DND-41 (cell line): ENCODE measurements around the gene PUS3.

Experiments used
- CTCF ChIP-seq: IDR thresholded peaks from 2 replicates; pipeline ENCODE4 v1.5.1; 2012; ENCODE audit warnings: borderline replicate concordance, low read length, moderate library complexity, mild to moderate bottlenecking; ENCODE audit not compliant: poor library complexity, severe bottlenecking; ENCODE audit errors: extremely low read depth
- EZH2 ChIP-seq: IDR thresholded peaks from 3 replicates; pipeline ENCODE4 v1.6.1; 2012; ENCODE audit warnings: borderline replicate concordance, low read depth, mild to moderate bottlenecking, moderate library complexity, low read length, inconsistent platforms; ENCODE audit not compliant: severe bottlenecking

GRCh38 chr11:125929445-125930075 lies 26.6 kb upstream of the PUS3 start:
- TF ChIP-seq CTCF (no peak), EZH2 (no peak)
